GM19467 (cell line): ENCODE data around the gene SEC14L6.

ENCODE experiments used
- ATAC-seq: cut with Tn5 transposase; IDR thresholded peaks from one replicate; pipeline ENCODE4 v1.9.1; 2021; ENCODE audit warnings: mild to moderate bottlenecking, moderate library complexity; ENCODE audit not compliant: unreplicated experiment

SEC14L6 gene

DNA sequence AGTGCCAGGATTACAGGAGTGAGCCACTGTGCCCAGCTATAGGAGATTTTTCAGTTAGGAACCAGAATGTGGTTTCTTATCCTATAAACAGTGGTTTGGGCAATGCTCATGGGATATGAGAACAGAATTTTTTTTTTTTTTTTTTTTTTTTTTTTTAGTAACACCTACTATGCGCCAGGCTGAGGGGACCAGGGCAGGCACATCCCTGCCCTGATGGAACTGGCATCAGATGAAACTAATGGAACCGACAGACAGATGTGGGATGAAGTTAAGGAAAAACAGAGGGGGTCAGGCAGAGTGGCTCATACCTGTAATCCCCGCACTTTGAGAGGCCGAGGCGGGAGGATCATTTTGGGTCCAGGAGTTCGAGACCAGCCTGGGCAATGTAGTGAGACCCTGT lies 45.9 kb downstream of the SEC14L6 start:
- ATAC-seq, result no peak

GRCh38 chr22:30497466-30498150 lies 48.9 kb downstream of the SEC14L6 start:
- ATAC-seq, result no peak

GRCh38 chr22:30495041-30495784 lies 51.3 kb downstream of the SEC14L6 start:
- ATAC-seq, result no peak

- no peak for ATAC-seq
Observed at GRCh38 chr22:30492144-30492543, 54.4 kb downstream of the SEC14L6 start.

DNA sequence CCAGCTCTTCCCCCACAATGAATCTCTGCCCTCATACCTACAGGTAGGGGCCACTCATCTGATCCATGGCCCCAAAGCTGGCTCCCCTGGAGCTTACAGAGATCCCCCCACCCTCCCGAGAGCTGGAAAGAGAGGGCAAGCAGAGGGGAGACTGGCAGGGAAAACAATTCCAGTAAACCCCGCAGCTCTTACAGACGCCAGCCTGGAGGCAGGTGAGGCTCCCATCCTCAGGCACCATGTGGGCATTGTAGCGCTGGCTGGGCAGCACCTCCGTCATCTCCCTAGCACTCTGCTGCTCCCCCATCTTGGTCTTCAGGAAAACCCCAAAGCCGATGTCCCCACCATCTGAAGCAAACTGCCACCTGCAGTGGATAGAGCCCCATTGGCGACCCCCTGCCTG lies 55.2 kb downstream of the SEC14L6 start:
- no peak for ATAC-seq

GRCh38 chr22:30490399-30490798 lies 56.1 kb downstream of the SEC14L6 start:
- no peak for ATAC-seq

- ATAC-seq, result no peak
Observed at GRCh38 chr22:30488121-30488520, 58.4 kb downstream of the SEC14L6 start.

DNA sequence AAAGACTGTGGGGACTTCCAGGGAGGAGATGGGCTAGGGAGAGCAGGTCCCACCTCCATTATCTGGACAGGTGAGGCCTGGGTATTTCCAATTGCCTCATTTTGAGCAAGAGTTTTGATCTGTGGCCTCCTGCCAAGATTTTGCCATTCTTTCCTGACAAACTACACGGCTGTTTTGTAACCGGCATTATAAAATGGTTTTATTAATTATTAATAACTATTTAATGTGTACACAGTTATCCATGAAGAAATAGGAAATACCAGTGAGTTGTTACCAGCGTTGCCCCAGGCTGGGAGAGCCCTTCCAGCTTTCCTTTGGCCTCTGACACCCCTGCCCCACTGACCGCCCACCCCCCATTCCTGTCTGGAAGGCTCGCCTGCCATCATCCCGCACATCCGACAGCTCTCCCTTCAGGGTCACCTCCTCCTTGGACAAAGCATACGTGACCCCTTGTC lies 59.9 kb downstream of the SEC14L6 start:
- no peak for ATAC-seq

- ATAC-seq, result no peak
Observed at GRCh38 chr22:30486118-30486517, 60.4 kb downstream of the SEC14L6 start.

- ATAC-seq, result no peak
Observed at GRCh38 chr22:30485362-30485988, 61.1 kb downstream of the SEC14L6 start.

GRCh38 chr22:30483169-30483568 lies 63.4 kb downstream of the SEC14L6 start:
- ATAC-seq, result no peak

GRCh38 chr22:30481711-30482110 lies 64.8 kb downstream of the SEC14L6 start:
- ATAC-seq, result no peak

DNA sequence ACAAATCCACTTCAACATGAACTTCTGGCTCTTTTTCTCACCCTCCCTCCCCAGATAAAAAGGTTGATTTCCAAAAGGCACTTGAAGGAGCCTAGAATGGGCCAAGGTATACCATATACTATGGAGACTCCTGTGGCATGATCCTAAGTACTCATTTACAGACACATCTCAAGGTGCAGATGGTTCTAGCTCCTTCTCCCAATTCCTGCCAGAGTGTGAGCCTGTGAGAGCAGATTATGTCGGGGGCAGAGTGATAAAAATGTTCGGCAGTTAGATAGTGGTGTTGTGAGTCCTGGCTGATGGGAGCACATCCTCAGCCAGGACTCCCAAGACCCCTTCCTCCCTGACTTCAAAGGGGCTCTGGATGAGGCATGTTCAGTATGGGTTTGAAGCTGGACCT lies 66.6 kb downstream of the SEC14L6 start:
- ATAC-seq, result no peak

DNA sequence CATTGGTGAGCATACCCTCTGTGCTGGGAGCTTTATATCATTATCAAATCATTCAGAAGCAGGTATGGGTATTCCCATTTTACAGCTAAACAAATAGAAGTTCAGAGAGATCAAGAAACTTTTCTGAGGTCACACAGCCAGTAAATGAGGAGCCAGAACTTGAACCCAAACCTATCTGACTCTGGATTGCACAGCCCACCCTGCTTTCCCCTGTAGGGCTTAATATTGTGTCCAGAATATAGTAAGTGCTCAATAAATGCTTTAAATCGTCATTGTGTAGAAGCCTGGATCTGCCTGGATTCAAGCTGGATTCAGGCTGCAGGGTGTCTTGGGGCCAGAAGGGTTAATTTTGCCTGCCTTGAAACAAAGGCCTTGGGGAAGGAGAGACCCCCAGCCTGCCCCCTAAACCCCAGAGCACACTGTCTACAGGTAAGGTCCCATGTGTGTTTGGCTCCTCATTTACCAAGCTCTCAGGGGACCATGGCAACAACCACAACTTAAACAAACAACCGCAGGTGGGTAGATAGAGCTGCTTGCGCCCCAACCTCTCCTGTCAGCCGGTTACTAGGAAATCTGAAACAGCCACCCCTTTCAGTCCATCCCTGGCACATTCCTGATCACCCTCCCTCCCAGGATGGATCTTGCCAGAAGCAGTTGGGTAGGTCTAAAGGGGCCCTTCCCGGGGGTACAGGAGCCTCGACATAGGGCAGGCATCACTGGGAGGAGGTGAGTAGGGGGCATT lies 71.7 kb downstream of the SEC14L6 start:
- no peak for ATAC-seq

DNA sequence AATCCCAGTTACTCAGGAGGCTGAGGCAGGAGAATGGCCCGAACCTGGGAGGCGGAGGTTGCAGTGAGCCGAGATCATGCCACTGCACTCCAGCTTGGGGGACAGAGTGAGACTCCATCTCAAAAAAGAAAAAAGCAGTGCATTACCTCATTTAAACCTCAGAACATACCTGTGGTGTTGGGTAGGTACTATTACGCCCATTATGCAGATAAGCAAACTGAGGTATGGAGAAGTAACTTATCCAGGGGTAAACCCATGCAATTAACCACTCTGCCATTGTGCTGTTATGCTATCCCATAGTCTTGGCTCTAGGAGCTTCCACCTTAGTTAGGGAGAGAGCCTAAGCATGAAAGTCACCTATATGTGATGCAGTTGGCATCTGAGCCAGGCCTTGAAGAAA lies 72.4 kb downstream of the SEC14L6 start:
- ATAC-seq, result no peak

DNA sequence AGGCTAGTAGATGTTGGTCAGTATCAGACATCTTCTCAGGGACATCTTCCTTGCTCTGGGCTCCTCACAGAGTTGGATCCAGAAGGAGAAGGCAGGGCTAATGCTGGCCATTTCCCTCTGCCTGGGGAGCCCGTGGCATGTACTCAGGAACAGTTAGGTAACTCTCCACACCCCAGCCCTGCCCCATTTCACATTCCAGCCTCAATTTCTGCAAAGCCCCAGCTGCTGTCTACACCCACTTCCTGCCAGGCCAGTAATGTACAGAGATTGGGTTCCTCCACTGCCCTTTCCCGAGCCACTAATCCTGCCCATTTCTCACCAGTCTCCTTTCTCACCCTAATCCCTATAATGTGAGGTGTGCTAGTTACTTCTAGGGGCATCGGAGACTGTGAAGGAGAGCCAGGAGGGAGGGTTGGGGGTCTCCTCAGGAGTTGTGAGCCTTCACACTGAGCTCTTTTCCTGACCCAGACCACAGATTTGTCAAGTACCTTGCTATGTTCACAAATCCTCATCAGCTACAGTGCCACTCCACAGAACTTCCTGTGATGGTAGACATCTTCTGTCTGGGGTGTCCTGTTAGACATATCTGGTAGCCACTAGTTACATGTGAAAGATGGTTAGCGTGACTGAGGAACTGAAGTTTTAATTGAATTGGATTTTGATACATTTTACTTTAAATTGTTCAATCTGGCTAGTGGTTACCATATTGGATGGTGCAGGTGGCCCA lies 73.4 kb downstream of the SEC14L6 start:
- no peak for ATAC-seq
